HG03432 (cell line): ENCODE results near the gene EFCAB13.
"Not testable (repeated sequence)": the region's sequence is repeated elsewhere in the genome, so short reads cannot be mapped to it uniquely, and the experiment has no call there.

Experiments used
- ATAC-seq: cut with Tn5 transposase; IDR thresholded peaks from one replicate; pipeline ENCODE4 v1.9.1; 2021; ENCODE audit warnings: mild to moderate bottlenecking, moderate library complexity; ENCODE audit not compliant: unreplicated experiment

The EFCAB13 gene

DNA sequence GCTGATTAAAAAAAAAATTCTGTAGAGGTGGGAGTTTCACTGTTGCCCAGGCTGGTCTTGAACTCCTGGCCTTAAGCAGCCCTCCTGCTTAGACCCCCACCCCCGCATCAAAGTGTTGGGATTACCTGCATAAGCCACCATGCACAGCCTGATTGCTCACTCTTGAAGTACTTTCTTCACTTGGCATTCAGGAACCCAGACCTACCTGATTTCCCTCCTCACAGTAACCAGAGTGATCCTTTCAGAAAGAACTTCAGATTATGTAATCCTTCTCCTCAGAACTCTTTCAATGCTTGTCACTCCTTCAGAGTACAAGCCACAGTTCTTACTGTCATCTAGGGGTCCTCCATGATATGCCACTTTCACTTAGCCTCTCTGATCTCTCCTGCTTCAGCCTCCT lies 1.4 kb downstream of the EFCAB13 start:
- no peak for ATAC-seq

DNA sequence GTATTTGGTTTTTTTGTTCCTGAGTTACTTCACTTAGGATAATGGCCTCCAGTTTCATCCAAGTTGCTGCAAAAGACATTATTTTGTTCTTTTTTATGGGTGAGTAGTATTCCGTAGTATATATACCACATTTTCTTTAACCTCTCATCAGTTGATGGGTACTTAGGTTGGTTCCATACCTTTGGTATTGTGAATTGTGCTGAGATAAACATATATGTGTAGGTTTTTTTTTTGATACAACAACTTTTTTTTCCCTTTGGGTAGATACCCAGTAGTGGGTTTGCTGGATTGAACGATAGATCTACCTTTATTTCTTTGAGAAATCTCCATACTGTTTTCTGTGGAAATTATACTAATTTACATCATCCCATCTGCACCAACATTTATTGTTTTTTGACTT lies 6.8 kb downstream of the EFCAB13 start:
- no peak for ATAC-seq

DNA sequence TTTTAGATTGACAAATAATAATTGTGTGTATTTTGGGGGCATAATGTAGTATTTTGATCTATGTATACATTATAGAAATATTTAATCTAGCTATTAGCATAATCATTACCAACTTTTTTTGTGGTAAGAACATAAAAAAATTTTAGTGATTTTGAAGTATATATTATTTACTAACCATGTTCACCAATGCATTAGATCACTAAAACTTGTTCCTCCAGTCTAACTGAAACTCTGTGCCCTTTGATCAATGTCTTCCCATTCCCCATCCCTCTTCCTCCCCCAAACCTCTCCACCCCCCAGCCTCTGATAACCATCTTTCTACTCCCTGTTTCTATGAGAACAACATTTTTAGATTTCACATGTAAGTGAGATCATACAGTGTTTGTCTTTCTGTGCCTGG lies 8.5 kb downstream of the EFCAB13 start:
- no peak for ATAC-seq

DNA sequence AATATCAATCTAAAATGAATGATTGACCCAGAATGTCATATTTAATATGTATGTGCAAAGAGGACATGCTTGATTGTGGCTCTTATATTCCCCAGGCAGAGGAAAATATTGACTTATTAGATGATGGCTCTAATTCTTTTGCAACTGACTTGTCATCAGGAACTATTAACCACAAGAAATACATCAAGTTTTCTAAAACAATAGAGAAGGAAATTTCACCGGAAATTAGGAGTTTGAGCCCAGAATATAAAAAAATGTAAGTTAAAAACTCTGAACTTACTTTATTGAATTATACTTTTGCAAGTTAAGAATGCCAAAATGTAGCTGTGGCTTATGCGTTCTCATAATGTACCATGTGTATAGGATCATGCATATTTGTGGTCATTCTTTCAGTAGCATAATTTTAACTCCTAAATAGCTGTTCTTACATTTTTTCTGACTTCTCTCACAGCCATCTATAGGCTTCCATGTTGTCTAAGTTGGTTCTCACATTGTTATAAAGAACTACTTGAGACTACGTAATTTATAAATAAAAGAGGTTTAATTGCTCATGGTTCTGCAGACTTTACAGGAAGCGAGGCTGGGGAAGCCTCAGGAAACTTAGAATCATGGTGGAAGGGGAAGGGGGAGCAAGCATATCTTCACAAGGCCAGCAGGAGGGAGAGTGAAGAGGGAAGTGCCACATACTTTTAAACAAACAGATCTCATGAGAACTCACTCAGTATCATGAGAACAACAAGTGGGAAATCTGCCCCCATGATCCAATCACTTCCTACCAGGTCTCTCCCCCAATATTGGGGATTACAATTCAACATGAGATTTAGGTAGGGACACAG lies 11.6 kb downstream of the EFCAB13 start:
- ATAC-seq = no peak

DNA sequence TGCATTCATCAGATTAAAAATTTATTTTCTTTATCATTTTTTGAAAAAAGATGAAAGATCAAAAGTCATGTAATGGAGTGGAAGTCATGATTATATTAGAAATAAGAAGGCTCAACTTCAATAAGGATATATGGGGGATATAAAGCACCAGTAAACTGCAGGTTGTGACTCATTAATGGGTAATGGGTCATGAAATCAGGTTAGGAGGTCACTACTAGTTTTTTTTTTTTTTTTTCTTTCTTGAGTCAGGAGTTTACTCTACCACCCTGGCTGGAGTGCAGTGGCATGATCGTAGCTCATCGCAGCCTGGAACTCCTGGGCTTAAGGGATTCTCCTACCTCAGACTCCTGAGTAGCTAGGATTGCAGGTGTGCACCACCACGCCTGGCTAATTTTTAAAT lies 14.3 kb downstream of the EFCAB13 start:
- no peak for ATAC-seq

DNA sequence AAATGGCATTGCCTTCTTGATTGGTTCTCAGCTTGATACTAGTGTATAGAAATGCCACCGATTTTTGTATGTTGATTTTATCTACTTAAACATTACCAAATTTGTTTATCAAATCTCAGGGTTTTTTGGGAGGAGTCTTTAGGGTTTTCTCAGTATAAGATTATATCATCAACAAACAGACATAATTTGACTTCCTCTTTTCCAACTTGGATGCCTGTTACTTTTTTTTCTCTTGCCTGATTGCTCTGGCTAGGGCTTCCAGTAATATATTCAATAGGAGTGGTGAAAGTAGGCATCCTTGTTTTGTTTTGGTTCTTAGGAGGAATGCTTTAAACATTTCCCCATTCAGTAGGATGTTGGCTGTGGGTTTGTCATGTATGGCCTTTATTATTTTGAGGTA lies 29.1 kb downstream of the EFCAB13 start:
- no peak for ATAC-seq

DNA sequence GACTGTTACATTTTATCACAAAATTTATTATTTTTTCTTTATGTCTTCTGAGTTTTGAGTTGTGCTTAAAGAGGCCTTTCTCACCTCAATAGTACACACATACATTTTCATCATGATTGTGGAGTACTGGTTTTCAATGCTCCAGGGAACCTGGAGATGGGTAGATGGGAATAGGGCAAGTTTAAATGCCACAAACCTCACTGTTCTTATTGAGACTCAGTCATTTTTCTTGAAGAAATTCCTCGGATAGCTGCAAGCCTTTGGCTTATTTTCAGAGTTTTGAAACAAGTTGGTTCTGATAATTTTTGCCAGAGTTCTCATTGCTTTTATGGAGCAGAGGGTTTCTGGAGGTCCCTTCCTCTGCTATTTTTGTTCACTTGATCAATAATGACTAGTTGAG lies 34.9 kb downstream of the EFCAB13 start:
- no peak for ATAC-seq

DNA sequence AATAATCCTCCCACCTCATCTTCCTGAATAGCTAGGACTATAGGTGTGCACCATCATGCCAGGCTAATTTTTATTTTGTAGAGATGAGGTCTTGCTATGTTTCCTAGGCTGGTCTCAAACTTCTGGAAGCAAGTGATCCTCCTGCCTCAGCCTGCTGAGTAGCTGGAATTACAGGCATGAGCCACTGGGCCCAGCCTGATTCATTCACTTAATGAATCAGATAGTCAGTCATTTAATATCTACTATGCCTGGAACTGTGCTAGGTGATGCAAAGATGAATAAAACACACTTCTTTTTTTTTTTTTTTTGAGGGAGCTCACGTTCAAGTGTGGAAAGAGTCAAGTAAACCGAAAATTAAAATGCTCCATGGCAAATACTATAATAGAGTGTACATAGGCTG lies 39.4 kb downstream of the EFCAB13 start:
- ATAC-seq = no peak

DNA sequence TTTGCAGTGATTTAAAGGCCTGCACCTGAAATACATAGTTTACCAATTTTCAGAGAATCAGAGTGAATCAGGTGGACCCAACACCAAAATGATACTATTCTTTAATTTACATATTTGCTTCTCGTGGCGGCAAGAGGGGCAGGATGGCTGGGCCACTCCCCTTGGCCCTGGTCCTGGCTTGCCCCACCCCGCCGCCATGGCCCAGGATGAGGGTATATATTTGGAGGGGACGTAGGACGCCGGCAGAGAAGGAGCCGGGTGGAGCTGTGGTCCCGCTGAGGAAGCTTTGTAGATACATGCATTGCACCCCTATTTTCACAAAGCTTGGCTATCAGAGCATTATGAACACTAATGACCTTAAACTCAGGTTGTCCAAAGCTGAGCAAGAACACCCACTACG lies 43.5 kb downstream of the EFCAB13 start:
- no peak for ATAC-seq

DNA sequence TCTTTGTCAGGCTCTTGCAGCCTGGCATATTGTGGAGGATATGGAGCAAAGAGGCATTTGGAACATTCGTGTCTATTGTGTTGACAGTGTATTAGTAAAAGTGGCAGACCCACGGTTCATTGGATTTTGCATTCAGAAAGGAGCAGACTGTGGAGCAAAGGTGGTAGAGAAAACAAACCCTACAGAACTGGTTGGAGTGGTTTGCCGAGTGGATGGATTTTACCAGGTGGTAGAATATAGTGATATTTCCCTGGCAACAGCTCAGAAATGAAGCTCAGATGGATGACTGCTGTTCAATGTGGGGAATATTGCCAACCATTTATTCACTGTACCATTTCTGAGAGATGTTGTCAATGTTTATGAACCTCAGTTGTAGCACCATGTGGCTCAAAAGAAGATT lies 44.5 kb downstream of the EFCAB13 start:
- ATAC-seq = no peak

DNA sequence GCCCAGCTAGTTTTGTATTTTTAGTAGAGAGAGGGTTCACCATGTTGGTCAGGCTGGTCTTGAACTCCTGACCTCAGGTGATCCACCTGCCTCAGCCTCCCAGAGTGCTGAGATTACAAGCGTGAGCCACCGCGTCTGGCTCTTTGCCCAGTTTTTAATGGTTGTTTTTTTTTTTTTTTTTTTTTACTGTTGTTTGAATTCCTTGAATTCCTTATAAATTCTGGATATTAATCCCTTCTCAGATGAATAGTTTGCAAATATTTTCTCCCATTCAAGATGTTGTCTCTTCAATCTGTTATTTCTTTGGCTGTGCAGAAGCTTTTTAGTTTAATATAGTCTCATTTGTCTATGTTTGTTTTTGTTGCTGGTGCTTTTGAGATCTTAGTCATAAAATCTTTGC lies 47.1 kb downstream of the EFCAB13 start:
- ATAC-seq = not testable (repeated sequence)

DNA sequence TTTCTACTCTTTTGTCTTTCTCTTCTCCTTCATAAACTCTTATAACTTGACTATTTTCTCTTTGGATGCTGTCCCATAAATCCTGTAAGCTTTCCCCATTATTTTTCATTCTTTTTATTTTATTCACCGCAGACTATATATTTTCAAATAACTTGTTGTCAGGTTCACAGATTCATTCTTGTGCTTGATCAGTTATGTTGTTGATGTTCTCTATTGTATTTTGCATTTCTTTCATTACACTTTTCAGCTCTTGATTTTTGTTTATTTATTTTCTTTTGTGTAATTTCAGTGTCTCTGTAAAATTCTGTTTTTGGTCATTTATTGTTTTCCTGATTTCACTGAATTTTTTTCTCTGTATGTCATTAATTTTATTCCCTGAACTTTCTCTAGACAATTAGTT lies 49.2 kb downstream of the EFCAB13 start:
- ATAC-seq = no peak

DNA sequence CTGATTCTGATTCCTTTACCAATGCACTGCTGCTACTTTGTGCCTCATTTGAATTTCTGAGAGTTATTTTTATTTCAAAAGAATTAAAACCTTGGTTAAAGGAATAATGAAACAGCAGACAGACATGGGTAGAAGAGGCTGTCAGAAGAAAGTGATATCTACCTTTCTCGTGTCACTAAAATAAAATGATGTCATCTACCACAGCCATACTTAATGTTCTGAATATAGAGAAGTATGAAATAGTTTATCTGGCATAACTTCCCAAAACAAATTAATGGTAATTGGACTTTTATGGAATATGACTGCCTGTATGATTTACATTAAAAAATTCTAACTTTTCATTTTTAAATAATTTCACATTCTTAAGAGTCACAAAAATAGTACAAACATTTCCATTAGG lies 52.5 kb downstream of the EFCAB13 start:
- ATAC-seq = no peak

DNA sequence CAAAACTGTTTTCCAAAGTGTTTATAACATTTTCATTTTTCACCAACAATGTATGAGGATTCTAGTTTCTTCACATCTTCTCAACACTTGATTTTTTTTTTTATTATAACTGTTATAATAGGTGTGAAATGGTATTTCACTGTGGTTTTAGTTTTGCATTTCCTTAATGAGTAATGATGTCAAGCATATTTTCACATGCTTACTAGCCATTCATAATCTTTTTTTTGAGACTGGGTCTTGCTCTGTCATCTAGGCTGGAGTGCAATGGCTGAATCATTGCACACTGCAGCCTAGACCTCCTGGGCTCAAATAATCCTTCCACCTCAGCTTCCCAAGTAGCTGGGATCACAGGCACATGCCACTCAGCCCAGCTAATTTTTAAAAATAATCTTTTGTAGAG lies 65.1 kb downstream of the EFCAB13 start:
- ATAC-seq = no peak

DNA sequence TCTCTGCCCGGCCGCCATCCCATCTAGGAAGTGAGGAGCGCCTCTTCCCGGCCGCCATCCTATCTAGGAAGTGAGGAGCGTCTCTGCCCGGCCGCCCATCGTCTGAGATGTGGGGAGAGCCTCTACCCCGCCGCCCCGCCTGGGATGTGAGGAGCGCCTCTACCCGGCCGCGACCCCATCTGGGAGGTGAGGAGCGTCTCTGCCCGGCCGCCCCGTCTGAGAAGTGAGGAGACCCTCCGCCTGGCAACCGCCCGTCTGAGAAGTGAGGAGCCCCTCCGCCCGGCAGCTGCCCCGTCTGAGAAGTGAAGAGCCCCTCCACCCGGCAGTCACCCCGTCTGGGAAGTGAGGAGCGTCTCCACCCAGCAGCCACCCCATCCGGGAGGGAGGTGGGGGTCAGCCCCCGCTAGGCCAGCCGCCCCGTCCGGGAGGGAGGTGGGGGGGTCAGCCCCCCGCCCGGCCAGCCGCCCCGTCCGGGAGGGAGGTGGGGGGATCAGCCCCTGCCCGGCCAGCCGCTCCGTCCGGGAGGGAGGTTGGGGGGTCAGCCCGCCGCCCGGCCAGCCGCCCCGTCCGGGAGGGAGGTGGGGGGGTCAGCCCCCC lies 73.9 kb downstream of the EFCAB13 start:
- not testable (repeated sequence) for ATAC-seq

DNA sequence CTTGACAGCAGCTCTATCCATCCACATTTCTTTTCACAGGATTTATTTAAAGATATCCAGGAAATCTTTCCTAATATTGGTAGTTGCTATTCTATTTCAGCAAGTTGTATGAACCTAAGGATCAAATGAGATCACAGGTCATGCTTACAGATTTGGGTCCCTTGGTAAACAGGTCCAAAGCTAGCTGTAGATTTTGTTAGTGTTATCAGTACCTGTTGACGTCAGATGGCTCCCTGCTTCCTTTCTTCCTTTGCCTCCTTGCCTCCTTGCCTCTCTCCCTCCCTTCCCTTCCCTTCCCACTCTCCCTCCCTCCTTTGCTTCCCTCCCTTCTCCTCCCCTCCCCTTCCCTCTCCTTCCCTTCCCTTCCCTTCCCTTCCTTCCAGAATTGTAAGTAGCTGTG lies 76.6 kb downstream of the EFCAB13 start:
- no peak for ATAC-seq

DNA sequence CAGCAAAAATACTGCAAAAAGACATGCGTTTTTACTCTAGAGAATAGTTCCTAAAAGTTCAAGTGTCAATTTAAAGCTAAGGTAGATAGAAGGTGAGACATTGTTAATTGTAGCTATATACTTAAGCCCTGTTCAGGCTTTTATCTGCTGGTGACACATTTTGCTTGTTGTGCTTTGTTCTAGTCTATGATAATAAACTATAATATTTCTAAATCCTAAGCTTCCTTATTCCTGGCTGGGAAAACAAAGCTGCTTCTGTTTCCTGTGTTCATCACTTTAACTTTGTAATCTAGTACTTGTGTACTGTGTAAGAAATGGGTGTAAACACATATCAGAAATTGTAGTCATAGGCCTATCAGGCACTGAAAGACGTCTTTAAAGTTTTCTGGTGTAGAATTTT lies 77.3 kb downstream of the EFCAB13 start:
- ATAC-seq = no peak

DNA sequence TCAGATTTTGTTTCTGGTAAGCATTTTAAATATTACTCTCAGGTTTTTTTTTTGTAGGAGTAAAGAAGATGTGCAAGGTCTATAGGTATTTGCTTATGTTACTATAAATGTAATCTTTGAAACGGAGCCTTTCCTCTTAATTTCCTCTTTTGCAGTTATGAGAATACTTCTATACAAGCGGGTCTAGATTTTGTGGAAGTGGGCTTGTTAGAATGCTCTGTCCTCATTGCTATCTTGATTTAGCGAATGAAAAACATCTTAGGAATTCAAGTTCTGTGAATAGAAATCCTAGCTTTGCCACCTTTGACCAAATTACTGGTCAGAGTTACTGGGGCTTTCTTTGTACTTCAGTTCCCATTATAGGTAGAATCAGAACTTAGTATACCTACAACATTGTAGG lies 80.3 kb downstream of the EFCAB13 start:
- no peak for ATAC-seq

DNA sequence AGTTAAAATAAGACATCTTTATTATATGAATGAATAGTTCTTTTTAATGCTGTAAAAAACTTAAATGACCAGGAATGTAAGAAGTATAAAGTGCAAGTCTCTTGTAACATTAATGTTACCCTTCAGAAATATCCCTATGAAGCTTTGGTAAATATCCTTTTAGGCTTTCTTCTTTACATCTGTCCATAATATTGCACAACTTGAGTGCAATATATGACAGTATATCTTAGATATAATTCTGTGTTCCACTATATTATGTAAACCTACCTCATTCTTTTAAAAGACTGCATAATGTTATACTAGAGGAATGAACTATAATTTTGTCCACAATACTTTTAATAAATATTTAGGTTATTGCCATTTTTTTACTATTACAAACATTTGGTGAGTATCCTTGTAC lies 81.1 kb downstream of the EFCAB13 start:
- ATAC-seq = no peak

DNA sequence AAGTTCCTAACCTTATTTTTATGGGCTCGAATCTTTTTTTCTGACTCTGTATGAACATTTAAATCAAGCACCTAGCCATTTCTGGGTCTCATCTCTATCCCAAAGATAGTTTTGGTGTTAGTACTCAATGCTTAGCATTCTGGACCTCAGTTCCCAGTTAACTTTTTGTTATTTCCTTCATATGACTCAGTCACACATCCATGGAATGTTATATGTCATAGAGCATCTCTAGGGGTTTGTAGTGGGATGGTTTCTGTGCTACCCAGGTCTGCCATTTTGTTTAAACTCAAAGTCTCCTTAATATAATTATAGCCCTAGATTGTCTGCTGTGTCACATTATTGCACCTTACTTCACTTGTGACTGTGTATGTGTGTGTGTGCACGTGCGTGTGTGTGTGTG lies 90.1 kb downstream of the EFCAB13 start:
- ATAC-seq = no peak

DNA sequence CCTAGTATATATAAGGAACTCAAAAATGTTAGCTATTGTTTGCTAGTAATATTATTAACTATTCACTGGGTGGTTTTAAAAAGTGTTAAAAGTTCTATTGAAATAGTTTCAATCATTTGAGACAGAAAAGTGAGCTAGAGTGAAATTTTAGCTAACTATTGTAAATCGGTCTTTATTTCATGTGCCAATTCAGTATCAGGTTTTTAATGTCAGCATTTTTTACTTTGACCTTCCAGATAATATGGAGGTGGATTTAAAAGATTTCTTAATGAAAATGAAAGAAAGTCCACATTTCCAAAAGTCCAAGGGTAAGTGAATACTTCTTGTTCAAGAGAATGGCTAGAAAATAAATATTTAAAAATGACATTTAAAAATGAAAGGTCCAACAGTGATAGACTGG lies 90.9 kb downstream of the EFCAB13 start:
- no peak for ATAC-seq

DNA sequence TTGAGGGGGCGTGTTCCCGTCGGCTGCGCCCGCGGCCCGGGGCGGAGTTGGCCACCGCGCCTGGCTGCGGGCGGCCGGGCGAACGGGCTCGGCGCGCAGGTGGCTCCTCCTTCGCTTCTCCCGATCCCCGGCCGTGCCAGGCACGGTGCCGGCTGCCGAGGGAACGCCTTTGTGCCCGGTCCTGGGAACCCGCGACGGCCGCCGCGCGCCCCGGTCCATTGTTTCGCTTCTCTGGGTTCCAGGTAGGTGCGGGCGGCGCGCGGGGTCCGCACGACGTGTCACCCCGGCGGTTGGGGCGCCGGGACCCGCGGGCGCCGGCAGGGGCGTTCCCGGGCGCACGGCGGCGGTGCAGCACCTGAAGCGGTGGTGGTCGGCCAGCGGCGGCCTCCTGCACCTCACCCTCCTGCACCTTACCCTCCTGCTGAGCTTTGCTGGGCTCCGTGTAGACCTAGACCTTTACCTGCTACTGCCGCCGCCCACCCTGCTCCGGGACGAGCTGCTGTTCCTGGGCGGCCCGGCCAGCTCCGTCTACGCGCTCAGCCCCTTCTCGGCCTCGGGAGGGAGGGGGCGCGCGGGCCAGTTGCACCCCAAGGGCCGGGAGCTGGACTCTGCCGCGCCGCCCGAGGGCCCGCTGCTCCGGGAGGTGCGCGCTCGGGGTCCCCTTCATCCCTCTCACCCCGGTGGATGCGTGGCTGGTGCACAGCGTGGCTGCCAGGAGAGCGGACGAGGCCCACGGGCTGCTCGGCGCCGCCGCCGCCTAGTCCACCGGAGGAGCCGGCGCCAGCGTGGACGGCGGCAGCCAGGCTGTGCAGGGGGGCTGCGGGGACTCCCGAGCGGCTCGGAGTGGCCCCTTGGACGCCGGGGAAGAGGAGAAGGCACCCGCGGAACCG lies 99.9 kb downstream of the EFCAB13 start:
- ATAC-seq = no peak
